GM12892 (cell line): ENCODE results near the gene NTMT1.

Experiments
- POLR2A ChIP-seq: IDR thresholded peaks from 2 replicates; pipeline ENCODE4 v1.6.1; 2011; ENCODE audit warnings: low read depth, low read length, control low read depth
- TAF1 ChIP-seq: IDR thresholded peaks from 2 replicates; pipeline ENCODE4 v1.6.1; 2011; ENCODE audit warnings: low read depth, mild to moderate bottlenecking, control low read depth, low read length, borderline replicate concordance

DNA sequence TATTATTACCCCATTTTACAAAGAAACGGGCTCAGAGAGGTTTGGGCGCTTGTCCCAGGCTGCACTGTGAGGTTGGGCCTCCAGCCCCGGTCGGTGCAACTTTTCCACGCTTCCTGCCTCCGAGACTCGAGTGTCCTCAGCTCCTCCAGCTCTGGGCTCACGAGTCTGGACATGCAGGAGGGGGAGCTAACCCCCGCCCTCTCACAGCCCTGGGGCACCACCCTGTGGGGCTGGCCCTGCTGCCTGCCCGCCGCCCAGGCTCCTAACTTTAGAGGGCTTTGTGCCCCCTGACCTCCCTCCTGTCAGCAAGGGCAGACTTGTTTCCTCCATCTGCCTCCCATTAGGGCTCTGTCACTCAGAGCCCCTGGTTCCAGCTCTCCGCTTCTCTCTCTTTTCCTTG is 20.3 kb downstream of the NTMT1 start:
- TF ChIP-seq POLR2A = no peak
- TF ChIP-seq TAF1 = no peak
